Fibroblast of lung (primary cell): ENCODE measurements around the gene KDM3A. TPM values are rescaled to one million over a fixed set of nuclear protein-coding genes. Genes with fewer than 3 reads are reported as not detected.
A peak's percentile ranks its signal among the peaks of the same experiment; 100 is the strongest.

Source experiments
- DNase-seq, 2 donors: peaks; one replicate each; pipeline versions ENCODE4 v3.0.0 to v3.0.0-alpha.2; 2010; ENCODE audit warnings: low read depth in 2 of 2
- H2AFZ ChIP-seq: 2 replicates; pipeline ENCODE4 v1.5.1; 2012; ENCODE audit warnings: low read length, control low read depth, inconsistent platforms
- H3K27ac ChIP-seq: 2 replicates; pipeline ENCODE4 v1.5.1; 2011; ENCODE audit warnings: low read length, control low read depth; ENCODE audit not compliant: insufficient read depth
- H3K27me3 ChIP-seq: 2 replicates; pipeline ENCODE4 v1.5.1; 2011; ENCODE audit warnings: mild to moderate bottlenecking, low read length; ENCODE audit not compliant: control insufficient read depth, insufficient read depth
- H3K36me3 ChIP-seq: 2 replicates; pipeline ENCODE4 v1.5.1; 2011; ENCODE audit warnings: low read length; ENCODE audit not compliant: control insufficient read depth, insufficient read depth
- H3K4me1 ChIP-seq: 2 replicates; pipeline ENCODE4 v1.5.1; 2011; ENCODE audit warnings: low read length; ENCODE audit not compliant: control insufficient read depth, insufficient read depth; ENCODE audit errors: extremely low read depth
- H3K4me2 ChIP-seq: 2 replicates; pipeline ENCODE4 v1.5.1; 2011; ENCODE audit warnings: low read length, control low read depth; ENCODE audit not compliant: insufficient read depth; ENCODE audit errors: extremely low read depth
- H3K4me3 ChIP-seq, 4 experiments: fragments of 200-600 bp in 1 of 4; sonication (generic) in 1 of 4; replicated peaks in 1 of 4; 2 replicates each; pipeline ENCODE4 v1.5.1; 2011 to 2016; ENCODE audit warnings: low read length in 4 of 4, low read depth in 3 of 4, mild to moderate bottlenecking in 3 of 4, control low read depth in 2 of 4, inconsistent platforms in 1 of 4, mixed read lengths in 1 of 4; ENCODE audit not compliant: insufficient read depth in 1 of 4; ENCODE audit errors: control extremely low read depth in 1 of 4
- H3K79me2 ChIP-seq: 2 replicates; pipeline ENCODE4 v1.5.1; 2012; ENCODE audit warnings: mild to moderate bottlenecking, low read length, inconsistent platforms; ENCODE audit not compliant: control insufficient read depth, insufficient read depth
- H3K9ac ChIP-seq: 2 replicates; pipeline ENCODE4 v1.5.1; 2011; ENCODE audit warnings: mild to moderate bottlenecking, low read length, control low read depth; ENCODE audit not compliant: insufficient read depth
- H3K9me3 ChIP-seq: 2 replicates; pipeline ENCODE4 v1.5.1; 2012; ENCODE audit warnings: low read depth, low read length; ENCODE audit not compliant: control insufficient read depth, insufficient read depth
- H4K20me1 ChIP-seq: 2 replicates; pipeline ENCODE4 v1.5.1; 2011; ENCODE audit warnings: low read length; ENCODE audit not compliant: control insufficient read depth, insufficient read depth; ENCODE audit errors: extremely low read depth
- EZH2 ChIP-seq: IDR thresholded peaks from 2 replicates; pipeline ENCODE4 v1.5.1; 2012; ENCODE audit warnings: low read length, control low read depth, mild to moderate bottlenecking; ENCODE audit errors: missing control alignments
- polyA plus RNA-seq, 2 donors: library from polyadenylated mRNA; depleted of rRNA in 1 of 2; stranded (reverse) in 1 of 2; unstranded in 1 of 2; fragments of >200 nt; gene quantifications; 2 replicates each; pipeline ENCODE4 v1.2.1, GENCODE V29; 2011 to 2012; ENCODE audit warnings: missing spikeins in 1 of 2
- total RNA-seq: library from RNA; depleted of rRNA; stranded (reverse); fragments of >200 nt; gene quantifications from 2 replicates; pipeline ENCODE4 v1.2.1, GENCODE V29; 2014
- TF ChIP-seq, protein P1 (sequence below), 2 donors: IDR thresholded peaks in 1 of 2; conservative IDR thresholded peaks in 1 of 2; 1 replicate in 1 of 2; 2 replicates in 1 of 2; pipeline ENCODE4 v1.5.1; 2011 to 2012; ENCODE audit warnings: low read length in 2 of 2, control low read depth in 1 of 2, inconsistent platforms in 1 of 2, low read depth in 1 of 2, mild to moderate bottlenecking in 1 of 2

The KDM3A gene
- total and polyA plus RNA-seq, 2 donors (not counting 1 experiment from before 2014, with no cell fraction given): 20.5 to 26.0 TPM

DNA sequence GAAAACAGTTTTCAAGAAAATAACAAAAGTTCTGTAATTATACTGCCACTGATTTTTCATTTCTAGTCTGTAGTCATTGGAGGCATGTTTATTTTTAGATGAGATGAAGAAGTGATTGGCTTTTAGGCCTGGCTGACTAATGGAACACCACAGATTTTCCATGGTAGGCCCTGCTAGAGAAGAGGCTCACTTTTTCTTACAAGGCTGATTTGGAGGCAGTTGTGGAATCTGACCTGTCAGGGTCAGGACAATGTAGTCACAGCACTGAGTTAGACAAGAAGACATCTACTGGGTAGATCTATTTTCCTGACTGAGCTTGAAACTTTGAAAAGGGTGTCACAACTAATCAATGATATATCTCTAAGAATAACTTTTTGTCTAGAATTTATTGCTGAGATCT lies 43.9 kb downstream of the KDM3A start:
- DNase-seq: peak in 1 of 2 donors; percentile 41
- H3K27ac ChIP-seq: no peak overlapping the region
- no peaks in the 10 kb centered on the region for H4K20me1 ChIP-seq
- H3K9me3 ChIP-seq: no peaks in the 10 kb centered on the region
- H3K9ac ChIP-seq: no peak overlapping the region
- no peak overlapping the region for H2AFZ ChIP-seq
- H3K27me3 ChIP-seq: no peaks in the 10 kb centered on the region
- TF ChIP-seq EZH2: no peak
- TF ChIP-seq, protein P1, sequence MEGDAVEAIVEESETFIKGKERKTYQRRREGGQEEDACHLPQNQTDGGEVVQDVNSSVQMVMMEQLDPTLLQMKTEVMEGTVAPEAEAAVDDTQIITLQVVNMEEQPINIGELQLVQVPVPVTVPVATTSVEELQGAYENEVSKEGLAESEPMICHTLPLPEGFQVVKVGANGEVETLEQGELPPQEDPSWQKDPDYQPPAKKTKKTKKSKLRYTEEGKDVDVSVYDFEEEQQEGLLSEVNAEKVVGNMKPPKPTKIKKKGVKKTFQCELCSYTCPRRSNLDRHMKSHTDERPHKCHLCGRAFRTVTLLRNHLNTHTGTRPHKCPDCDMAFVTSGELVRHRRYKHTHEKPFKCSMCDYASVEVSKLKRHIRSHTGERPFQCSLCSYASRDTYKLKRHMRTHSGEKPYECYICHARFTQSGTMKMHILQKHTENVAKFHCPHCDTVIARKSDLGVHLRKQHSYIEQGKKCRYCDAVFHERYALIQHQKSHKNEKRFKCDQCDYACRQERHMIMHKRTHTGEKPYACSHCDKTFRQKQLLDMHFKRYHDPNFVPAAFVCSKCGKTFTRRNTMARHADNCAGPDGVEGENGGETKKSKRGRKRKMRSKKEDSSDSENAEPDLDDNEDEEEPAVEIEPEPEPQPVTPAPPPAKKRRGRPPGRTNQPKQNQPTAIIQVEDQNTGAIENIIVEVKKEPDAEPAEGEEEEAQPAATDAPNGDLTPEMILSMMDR (conservative IDR thresholded peaks at IDR 0.05 in 1 of 2, IDR thresholded peaks at IDR 0.05 in 1 of 2; ENCODE audit: low read depth in 1 of 2, low read length in 2 of 2): no peak
- H3K4me3 ChIP-seq: no peak overlapping the region
- no peak overlapping the region for H3K4me2 ChIP-seq
- no peaks in the 10 kb centered on the region for H3K79me2 ChIP-seq
- no peaks in the 10 kb centered on the region for H3K4me1 ChIP-seq
- peaks cover 24% of the 10 kb centered on the region for H3K36me3 ChIP-seq

DNA sequence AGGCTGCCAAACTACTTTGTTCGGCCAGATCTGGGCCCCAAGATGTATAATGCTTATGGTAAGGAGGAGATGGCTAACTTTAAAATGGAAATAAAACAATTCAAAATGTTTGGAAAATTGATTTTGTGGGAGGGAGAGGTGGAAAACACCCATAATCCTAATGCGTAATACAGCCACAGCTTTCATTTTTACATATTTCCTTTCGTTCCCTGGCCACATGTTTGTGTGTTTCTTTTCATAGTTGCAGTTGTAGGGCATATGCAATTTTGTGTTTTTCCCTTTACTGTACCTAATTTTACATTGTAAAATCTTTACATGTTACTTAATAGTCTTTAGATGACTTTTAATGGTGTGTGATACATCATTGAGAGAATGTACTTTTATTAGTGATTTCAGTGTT lies 44.6 kb downstream of the KDM3A start:
- H3K79me2 ChIP-seq: no peaks in the 10 kb centered on the region
- no peak for TF ChIP-seq EZH2
- TF ChIP-seq, protein P1 (conservative IDR thresholded peaks at IDR 0.05 in 1 of 2, IDR thresholded peaks at IDR 0.05 in 1 of 2; ENCODE audit: low read depth in 1 of 2, low read length in 2 of 2): no peak
- no peak overlapping the region for H3K9ac ChIP-seq
- no peaks in the 10 kb centered on the region for H3K4me1 ChIP-seq
- H4K20me1 ChIP-seq: no peaks in the 10 kb centered on the region
- H3K4me2 ChIP-seq: no peak overlapping the region
- H3K36me3 ChIP-seq: peaks cover 23% of the 10 kb centered on the region
- no peak overlapping the region for H3K4me3 ChIP-seq
- H3K9me3 ChIP-seq: no peaks in the 10 kb centered on the region
- DNase-seq: no peak
- no peaks in the 10 kb centered on the region for H3K27me3 ChIP-seq
- no peak overlapping the region for H3K27ac ChIP-seq
- no peak overlapping the region for H2AFZ ChIP-seq

DNA sequence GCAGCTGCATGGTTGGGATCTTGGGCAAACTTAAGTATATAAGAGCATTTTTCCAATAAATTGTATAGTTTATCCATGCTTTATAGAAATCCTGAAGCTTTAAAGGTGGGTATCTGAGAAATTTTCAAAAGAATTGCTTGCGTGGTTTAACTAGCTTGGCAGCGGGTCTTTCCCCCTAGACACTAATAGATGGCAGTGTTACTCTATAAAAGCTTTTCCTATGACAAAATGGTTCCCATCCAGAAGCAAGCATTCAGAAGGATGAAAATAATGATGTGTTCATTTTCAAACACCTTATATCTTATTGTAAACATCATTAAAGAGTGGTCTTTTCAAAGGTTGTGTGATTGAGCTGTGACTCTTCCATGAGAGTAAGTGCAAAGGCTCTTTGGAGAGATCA lies 45.9 kb downstream of the KDM3A start:
- H3K4me2 ChIP-seq: no peak overlapping the region
- peaks cover 25% of the 10 kb centered on the region for H3K36me3 ChIP-seq

More for the DNA sequence above, 45.9 kb downstream of the KDM3A start:
- H3K4me3 ChIP-seq: no peak overlapping the region
- H4K20me1 ChIP-seq: no peaks in the 10 kb centered on the region
- DNase-seq: no peak
- no peaks in the 10 kb centered on the region for H3K79me2 ChIP-seq
- no peak overlapping the region for H3K9ac ChIP-seq
- no peaks in the 10 kb centered on the region for H3K4me1 ChIP-seq
- no peak overlapping the region for H2AFZ ChIP-seq
- TF ChIP-seq, protein P1 (conservative IDR thresholded peaks at IDR 0.05 in 1 of 2, IDR thresholded peaks at IDR 0.05 in 1 of 2; ENCODE audit: low read depth in 1 of 2, low read length in 2 of 2): no peak
- no peak for TF ChIP-seq EZH2
- no peak overlapping the region for H3K27ac ChIP-seq
- no peaks in the 10 kb centered on the region for H3K9me3 ChIP-seq
- H3K27me3 ChIP-seq: no peaks in the 10 kb centered on the region
